ENCODE measurements around the gene OR2C3. TPM values are rescaled to one million over a fixed set of nuclear protein-coding genes. Genes with fewer than 3 reads are reported as not detected.

OR2C3 gene
- total and polyA plus RNA-seq, 2 of the 8 experiments (the other 6 are each of a cell fraction or from before 2014, with no cell fraction given), result not detected

DNA sequence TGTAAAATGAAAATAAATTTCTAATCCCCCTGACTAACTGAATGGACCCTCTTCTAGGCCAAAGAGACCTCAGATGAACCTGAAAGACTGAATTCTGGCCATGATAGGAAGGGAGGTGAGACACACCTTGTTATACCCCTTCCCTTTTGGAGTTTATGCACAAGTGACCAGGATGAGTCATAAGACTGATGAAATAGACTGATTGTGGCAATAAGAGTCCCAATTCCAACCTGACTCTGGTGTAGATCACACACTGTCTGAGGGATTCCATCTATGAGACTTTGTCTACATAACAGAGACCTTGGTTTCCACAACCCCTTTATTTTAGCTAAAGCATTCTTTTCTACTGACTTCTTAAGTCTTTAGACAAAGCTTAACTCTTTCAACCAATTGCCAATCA, 38.4 kb upstream of the OR2C3 start (continued):
- no peak for TF ChIP-seq CBX8 (IDR thresholded peaks at IDR 0.05; ENCODE audit: borderline replicate concordance, low read depth, low read length)
- no peak for TF ChIP-seq EP300 (IDR thresholded peaks at IDR 0.05; ENCODE audit: borderline replicate concordance in 1 of 2, low read depth in 2 of 2, low read length in 2 of 2)
- no peak for TF ChIP-seq SRF (IDR thresholded peaks at IDR 0.05; ENCODE audit: low read depth, low read length)
- no peak for TF ChIP-seq SIX5 (IDR thresholded peaks at IDR 0.05; ENCODE audit: low read depth, low read length)
- no peak for TF ChIP-seq KDM1A (IDR thresholded peaks at IDR 0.05; ENCODE audit: borderline replicate concordance, low read length)

Measured in H1 (cell line).